GM12892 (cell line): ENCODE results near the gene GPR12.

ENCODE experiments used
- DNase-seq: peaks from one replicate; pipeline ENCODE4 v3.0.0; 2011; ENCODE audit not compliant: insufficient read length
- FAIRE-seq: peaks from 2 replicates; lab custom pipeline; 2011; peaks lifted over from hg19 to GRCh38; lab: Jason Lieb, UNC
- POLR2A ChIP-seq: IDR thresholded peaks from 2 replicates; pipeline ENCODE4 v1.6.1; 2011; ENCODE audit warnings: low read depth, low read length, control low read depth
- POLR2AphosphoS5 ChIP-seq: IDR thresholded peaks from 2 replicates; pipeline ENCODE4 v1.6.1; 2011; ENCODE audit warnings: low read depth, low read length, control low read depth
- TAF1 ChIP-seq: IDR thresholded peaks from 2 replicates; pipeline ENCODE4 v1.6.1; 2011; ENCODE audit warnings: low read depth, mild to moderate bottlenecking, control low read depth, low read length, borderline replicate concordance

The GPR12 gene

DNA sequence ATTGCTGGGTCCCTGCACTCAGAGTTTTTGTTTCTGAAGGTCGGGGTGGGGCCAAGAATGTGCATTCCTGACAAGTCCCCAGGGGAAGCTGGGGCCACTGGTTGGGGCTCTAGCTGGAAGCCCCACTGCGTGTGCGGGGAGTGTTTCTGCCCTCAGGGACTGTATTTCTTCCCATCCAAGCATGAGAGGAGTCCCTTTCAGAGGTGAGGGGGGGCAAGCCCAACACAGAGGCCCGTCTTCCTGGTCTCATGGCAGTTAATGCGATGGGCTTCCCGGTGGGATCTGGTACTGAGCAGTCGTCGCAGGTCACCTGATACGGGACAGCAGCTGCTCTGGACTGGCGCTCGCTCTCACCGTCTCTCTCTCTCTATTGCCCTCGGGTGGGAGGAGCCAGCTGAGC, 50.4 kb downstream of the GPR12 start:
- DNase-seq = no peak
- no peak for TF ChIP-seq POLR2AphosphoS5
- no peak for TF ChIP-seq POLR2A
- no peak for TF ChIP-seq TAF1
- no peak for FAIRE-seq

DNA sequence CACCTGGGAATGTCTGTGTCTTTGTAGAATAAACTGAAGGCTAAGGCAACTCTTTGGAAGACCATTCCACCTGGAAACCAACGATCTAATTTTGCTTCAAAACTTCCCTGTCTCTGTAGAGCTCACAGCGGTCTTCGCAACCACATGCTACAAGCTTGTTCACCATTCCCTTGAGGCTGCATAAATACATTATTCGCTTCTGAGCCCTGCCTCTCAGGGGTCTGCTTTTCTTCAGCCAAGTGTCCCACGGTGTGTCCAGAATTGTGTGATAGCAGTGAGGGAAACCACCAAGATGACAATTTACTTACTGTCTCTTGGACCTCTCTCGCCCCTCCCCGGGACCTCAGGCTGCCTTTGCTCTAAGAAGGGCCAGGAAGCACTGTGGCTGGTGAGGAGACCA, 51.1 kb downstream of the GPR12 start:
- DNase-seq = no peak
- TF ChIP-seq POLR2AphosphoS5 = no peak
- TF ChIP-seq POLR2A = no peak
- TF ChIP-seq TAF1 = no peak
- FAIRE-seq = no peak

DNA sequence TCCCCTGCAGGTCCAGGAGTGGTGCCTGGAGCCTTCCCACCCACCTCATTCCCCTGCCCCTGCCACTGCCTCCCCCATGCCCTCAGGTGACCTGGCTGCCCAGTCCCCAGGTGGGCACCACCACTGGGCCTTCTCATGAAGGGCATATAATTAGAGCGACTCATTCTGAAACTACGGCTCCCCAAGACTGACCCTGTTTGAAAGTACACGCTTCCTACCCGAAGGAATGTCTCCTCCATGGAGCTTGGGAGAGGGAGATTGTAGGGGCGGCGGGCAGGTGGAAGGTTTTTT, 52.6 kb downstream of the GPR12 start:
- DNase-seq = no peak
- TF ChIP-seq TAF1 (no peak), POLR2AphosphoS5 (no peak), POLR2A (no peak)
- FAIRE-seq = no peak

DNA sequence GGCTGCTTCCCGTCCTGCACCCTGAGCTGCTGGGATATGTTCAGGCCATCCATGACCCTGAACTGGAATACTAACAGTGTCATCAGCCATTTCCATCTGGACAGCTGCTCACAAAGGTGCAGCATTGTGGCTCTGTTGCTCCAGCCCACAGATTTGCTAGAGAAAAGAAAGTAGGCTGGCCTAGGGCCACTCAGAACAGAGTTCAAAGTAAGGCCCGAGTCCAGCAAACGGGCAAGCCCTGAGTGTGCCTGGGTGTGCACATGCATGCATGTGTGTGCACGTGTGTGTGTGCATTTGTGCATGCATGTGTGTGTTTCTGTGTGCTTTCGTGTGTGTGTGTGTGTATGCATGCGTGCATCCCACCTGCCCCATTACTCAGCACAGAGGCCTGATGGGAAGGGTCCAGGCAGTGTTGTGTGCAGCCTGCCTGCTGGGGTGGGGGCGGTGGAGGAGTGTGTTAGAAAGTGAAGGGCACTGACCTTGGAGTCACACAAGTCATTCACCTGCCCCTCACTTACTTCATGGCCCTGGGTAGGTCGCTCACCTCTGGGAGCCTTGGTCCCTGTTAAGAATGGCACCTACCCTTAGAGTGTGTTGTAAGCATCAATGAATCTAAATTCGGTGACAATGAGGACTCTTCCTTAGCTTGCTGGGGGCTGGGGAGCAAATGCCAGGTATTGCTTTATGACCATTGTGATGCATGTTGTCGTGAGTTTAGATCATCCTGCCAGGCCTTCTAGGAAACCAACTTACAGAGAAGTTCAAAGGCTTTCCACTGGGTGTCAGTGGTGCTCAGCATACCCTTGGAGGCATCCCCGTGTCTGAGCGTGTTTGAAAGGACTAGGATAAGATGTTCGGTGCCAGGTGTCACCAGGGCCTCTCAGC, 53.2 kb downstream of the GPR12 start:
- DNase-seq = no peak
- FAIRE-seq = no peak
- no peak for TF ChIP-seq TAF1
- TF ChIP-seq POLR2AphosphoS5 = no peak
- TF ChIP-seq POLR2A = no peak

DNA sequence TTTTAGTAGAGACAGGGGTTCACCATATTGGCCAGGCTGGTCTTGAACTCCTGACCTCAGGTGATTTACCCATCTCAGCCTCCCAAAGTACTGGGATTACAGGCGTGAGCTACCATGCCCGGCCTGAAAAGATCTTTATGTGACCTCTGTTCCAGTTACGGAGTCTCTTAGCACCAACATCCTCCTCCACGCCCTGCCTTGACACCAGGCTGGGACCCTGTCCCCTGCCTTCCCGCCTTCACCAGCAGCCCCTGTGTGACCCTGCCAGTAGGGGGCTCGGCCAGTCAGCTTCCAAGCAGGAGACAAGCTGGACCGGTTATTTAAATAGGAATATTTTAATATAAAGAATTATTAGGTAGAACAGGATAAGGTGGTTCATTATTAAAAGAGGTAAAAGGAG, 54.2 kb downstream of the GPR12 start:
- no peak for FAIRE-seq
- DNase-seq = no peak
- TF ChIP-seq TAF1 = no peak
- no peak for TF ChIP-seq POLR2A
- TF ChIP-seq POLR2AphosphoS5 = no peak

DNA sequence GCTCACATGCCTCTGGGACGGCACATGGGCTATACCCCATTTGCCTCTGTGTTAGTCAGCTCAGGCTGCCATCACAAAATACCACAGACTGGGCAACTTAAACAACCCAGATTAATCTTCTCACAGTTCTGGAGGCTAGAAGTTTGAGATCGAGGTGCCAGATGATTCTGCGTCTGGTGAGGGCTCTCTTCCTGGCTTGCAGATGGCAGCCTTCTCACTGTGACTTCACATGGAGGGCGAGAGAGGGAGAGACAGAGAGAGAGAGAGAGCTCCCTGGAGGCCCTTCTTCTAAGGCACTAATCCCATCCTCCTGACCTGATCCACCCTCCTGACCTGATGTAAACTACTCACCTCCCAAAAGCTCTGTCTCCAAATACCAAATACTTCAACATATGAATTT, 55.0 kb downstream of the GPR12 start:
- TF ChIP-seq TAF1 = no peak
- no peak for TF ChIP-seq POLR2A
- TF ChIP-seq POLR2AphosphoS5 = no peak
- DNase-seq = no peak
- FAIRE-seq = no peak
